K562 (cell line): ENCODE data around the gene QKI. TPM values are rescaled to one million over a fixed set of nuclear protein-coding genes. Genes with fewer than 3 reads are reported as not detected.

ENCODE experiments used
- ATAC-seq: fragments of 200-7000 bp; cut with Tn5 transposase; 3 replicates; pipeline ENCODE4 v1.9.1; 2020; ENCODE audit warnings: moderate library complexity
- BruUV-seq: library from RNA; stranded (reverse); fragments of 400-500 nt; replicated peaks from 2 replicates; lab custom pipeline; 2021; lab: Mats Ljungman, UMichigan
- CTCF ChIA-PET: fragments of 300-600 bp; formaldehyde crosslinking; extraction: SDS; loops from one replicate; lab custom pipeline; 2021; ENCODE audit warnings: low intra/inter-chr PET ratio; lab: Yijun Ruan, JAX
- POLR2A ChIA-PET: fragments of 300-600, 350-650 bp; sonication (Branson Sonifier 250); formaldehyde crosslinking; extraction: SDS; loops from one replicate; lab custom pipeline; 2021; ENCODE audit warnings: antibody characterized with exemption, inconsistent platforms; lab: Yijun Ruan, JAX
- DNase-seq, 4 experiments: peaks; one replicate each; pipeline versions ENCODE4 v3.0.0 to v3.0.0-alpha.2; 2011 to 2018; ENCODE audit warnings: low spot score in 3 of 4, mixed read lengths in 3 of 4; ENCODE audit errors: extremely low read depth in 1 of 4
- FAIRE-seq: peaks from 2 replicates; lab custom pipeline; 2011; peaks lifted over from hg19 to GRCh38; lab: Jason Lieb, UNC
- H2AFZ ChIP-seq: 2 replicates; pipeline ENCODE4 v1.6.0; 2011; ENCODE audit warnings: low read depth, low read length, control low read depth, inconsistent platforms
- H3K27ac ChIP-seq: fragments of 200-600 bp; 3 replicates; pipeline ENCODE4 v1.8.0; 2011; ENCODE audit warnings: low read depth, mild to moderate bottlenecking, control low read depth, inconsistent platforms, low read length, moderate library complexity, mixed read lengths; ENCODE audit errors: extremely low read depth
- H3K27me3 ChIP-seq, 2 experiments: fragments of 300-600 bp in 1 of 2; 2 replicates in 1 of 2; 3 replicates in 1 of 2; pipeline versions ENCODE4 v1.6.0 to v1.8.0; 2011; ENCODE audit warnings: inconsistent platforms in 2 of 2, low read length in 2 of 2, mild to moderate bottlenecking in 1 of 2, mixed read lengths in 1 of 2, moderate library complexity in 1 of 2; ENCODE audit not compliant: control insufficient read depth in 2 of 2, insufficient read depth in 2 of 2
- H3K36me3 ChIP-seq: fragments of 300-600 bp; 3 replicates; pipeline ENCODE4 v1.8.0; 2011; ENCODE audit warnings: mild to moderate bottlenecking, low read length, inconsistent platforms; ENCODE audit not compliant: control insufficient read depth, insufficient read depth
- H3K4me1 ChIP-seq, 2 experiments: fragments of 200-600 bp in 1 of 2; replicated peaks in 1 of 2; 2 replicates in 1 of 2; 3 replicates in 1 of 2; pipeline versions ENCODE4 v1.5.1 to v1.8.0; 2011; ENCODE audit warnings: inconsistent platforms in 2 of 2, low read length in 2 of 2, mild to moderate bottlenecking in 1 of 2, mixed read lengths in 1 of 2, moderate library complexity in 1 of 2; ENCODE audit not compliant: control insufficient read depth in 2 of 2, insufficient read depth in 2 of 2
- H3K4me2 ChIP-seq: 2 replicates; pipeline ENCODE4 v1.6.1; 2011; ENCODE audit warnings: low read length, control low read depth, inconsistent platforms, mixed read lengths; ENCODE audit not compliant: insufficient read depth
- H3K4me3 ChIP-seq: fragments of 200-600 bp; sonication (generic), shearing (Covaris generic); 2 replicates; pipeline ENCODE4 v1.5.1; 2016; ENCODE audit warnings: control low read depth, inconsistent platforms
- H3K79me2 ChIP-seq: fragments of 200-600 bp; 3 replicates; pipeline ENCODE4 v1.8.0; 2011; ENCODE audit warnings: low read length, inconsistent platforms; ENCODE audit not compliant: control insufficient read depth, insufficient read depth
- H3K9ac ChIP-seq, 2 experiments: 2 replicates each; pipeline versions ENCODE4 v1.6.0 to v1.6.1; 2011; ENCODE audit warnings: low read depth in 2 of 2, low read length in 2 of 2, control low read depth in 1 of 2, inconsistent platforms in 1 of 2, mild to moderate bottlenecking in 1 of 2, mixed read lengths in 1 of 2; ENCODE audit not compliant: insufficient read depth in 1 of 2
- H3K9me1 ChIP-seq: one replicate; pipeline ENCODE4 v1.6.0; 2011; ENCODE audit warnings: inconsistent platforms, mild to moderate bottlenecking, low read length, moderate library complexity; ENCODE audit not compliant: control insufficient read depth, insufficient read depth
- H3K9me3 ChIP-seq: replicated peaks from 2 replicates; pipeline ENCODE4 v1.5.1; 2011; ENCODE audit warnings: low read depth, low read length, inconsistent platforms; ENCODE audit not compliant: control insufficient read depth, insufficient read depth
- H4K20me1 ChIP-seq: replicated peaks from 2 replicates; pipeline ENCODE4 v1.6.1; 2011; ENCODE audit warnings: low read length, inconsistent platforms, mixed read lengths; ENCODE audit not compliant: control insufficient read depth, insufficient read depth
- CHAMP1 ChIP-seq: fragments of 450-650 bp; IDR thresholded peaks from 2 replicates; pipeline ENCODE4 v1.6.1; 2016; ENCODE audit warnings: mild to moderate bottlenecking
- NFIC ChIP-seq: fragments of 450-650 bp; IDR thresholded peaks from 2 replicates; pipeline ENCODE4 v1.6.1; 2017; ENCODE audit warnings: mild to moderate bottlenecking, inconsistent platforms
- NFIX ChIP-seq: fragments of 250-450 bp; sonication (Bioruptor Pico); IDR thresholded peaks from 2 replicates; pipeline ENCODE4 v1.4.0; 2020; ENCODE audit warnings: low read depth, mild to moderate bottlenecking, moderate library complexity
- SMAD1 ChIP-seq: fragments of 150-350 bp; IDR thresholded peaks from 2 replicates; pipeline ENCODE4 v1.6.1; 2014; ENCODE audit warnings: low read length, low read depth; ENCODE audit not compliant: partially characterized antibody
- ZNF507 ChIP-seq: conservative IDR thresholded peaks from 2 replicates; pipeline ENCODE4 v1.6.1; 2017; ENCODE audit warnings: missing genetic modification characterization, missing compliant biosample characterization
- WGBS: fragments of 100-300 bp; shearing (Covaris generic); methylation state at CpG from one replicate; pipeline ENCODE4 v1.1.6; 2016; ENCODE audit warnings: low coverage, mixed read lengths; ENCODE audit not compliant: insufficient coverage; ENCODE audit errors: missing lambda C conversion rate; 5-methylcytosine and 5-hydroxymethylcytosine counted together
- in situ Hi-C: fragments of 300-500 bp; cut with MboI; formaldehyde crosslinking; loops from 4 replicates; pipeline ENCODE4 v1.15.0; 2018; ENCODE audit warnings: inconsistent platforms, mixed read lengths
- intact Hi-C: fragments of 100-400 bp; cut with micrococcal nuclease; formaldehyde crosslinking; loops from 2 replicates; pipeline ENCODE4 v1.14.2; 2022
- polyA plus RNA-seq, 8 experiments: library from polyadenylated mRNA; depleted of rRNA in 4 of 8; stranded (reverse) in 5 of 8; unstranded in 3 of 8; fragments of >200 nt; fragmentation: Nextera tagmentation in 2 of 8; fragmentation: Illumina TruSeq in 1 of 8; extraction: Ambion mirVana in 2 of 8; extraction: Trizol in 1 of 8; gene quantifications; 2 replicates each; pipeline versions ENCODE4 v1.2.1 to v1.2.3, GENCODE V29; 2011 to 2014; ENCODE audit warnings: inconsistent platforms in 1 of 8, missing spikeins in 1 of 8
- total RNA-seq, 7 experiments: library from RNA; depleted of rRNA in 6 of 7; stranded (reverse); fragments of >200 nt in 6 of 7; fragmentation: Illumina TruSeq in 2 of 7; extraction: Trizol in 2 of 7; gene quantifications; 2 replicates each; pipeline versions ENCODE4 v1.2.1 to v1.2.3, GENCODE V29; 2011 to 2021; ENCODE audit warnings: low replicate concordance in 1 of 7

Gene QKI
- total and polyA plus RNA-seq, 9 of the 15 experiments (the other 6 are each of a cell fraction or from before 2014, with no cell fraction given), result 20.4 to 215 (median 123) TPM

GRCh38 chr6:163438940-163439335, 24.4 kb downstream of the QKI start:
- Histone ChIP-seq H3K4me3 (no peak overlapping the region), H3K9me3 (no peaks in the 10 kb centered on the region), H4K20me1 (peaks cover 15% of the 10 kb centered on the region), H3K4me2 (peak overlapping the region; percentile 16; the same call in 1 of the 2 replicates), H3K27ac (no peak overlapping the region), H3K79me2 (peaks cover 99% of the 10 kb centered on the region), H2AFZ (no peak overlapping the region), H3K27me3 (no peaks in the 10 kb centered on the region), H3K9ac (no peak overlapping the region), H3K9me1 (no peaks in the 10 kb centered on the region), H3K4me1 (peaks cover 13 to 15% of the 10 kb centered on the region in 2 experiments; a peak in 4 of 5 replicates), H3K36me3 (no peaks in the 10 kb centered on the region; the same call in 2 of the 3 replicates)
- in situ Hi-C loops, result no loop called here
- DNase-seq (peak; percentile 42 to 75 (median 44)), FAIRE-seq (peak; percentile 80), ATAC-seq (peak; percentile 73)
- intact Hi-C loops, result no loop called here
- 65% methylated on average over 4 of the region's 4 CpGs for WGBS
- TF ChIP-seq SMAD1 (peak; percentile 54), NFIC (peak; percentile 98), ZNF507 (tag) (no peak), CHAMP1 (0 out of 2 replicates have a peak, but pooled peaks have one; percentile 4), NFIX (CRISPR knock-in tag) (peak; percentile 75)
- CTCF ChIA-PET, result no interaction called here
- POLR2A ChIA-PET, result interaction anchor here (0.6 to 2.9 kb wide), 3 partner anchors 11 to 141 kb away, joined by 3 to 14 read pairs (median 4); no protein-coding TSS in a partner anchor
- BruUV-seq, result no TSS peak
